HepG2 (cell line): ENCODE measurements around the gene CNTFR. TPM values are rescaled to one million over a fixed set of nuclear protein-coding genes. Genes with fewer than 3 reads are reported as not detected.
A peak's percentile ranks its signal among the peaks of the same experiment; 100 is the strongest.

Experiments used
- CBX1 ChIP-seq: IDR thresholded peaks from one replicate; pipeline ENCODE4 v1.6.1; 2016; ENCODE audit warnings: antibody characterized with exemption, low read depth
- EED ChIP-seq: sonication (generic); formaldehyde crosslinking; IDR thresholded peaks from 2 replicates; pipeline ENCODE4 v1.5.0; 2020; ENCODE audit warnings: mild to moderate bottlenecking, missing genetic modification reagents
- JARID2 ChIP-seq: sonication (generic); formaldehyde crosslinking; IDR thresholded peaks from 2 replicates; pipeline ENCODE4 v1.8.1; 2023; ENCODE audit warnings: missing genetic modification reagents, inconsistent platforms; ENCODE audit not compliant: insufficient replicate concordance
- LRRFIP1 ChIP-seq: sonication (generic); formaldehyde crosslinking; conservative IDR thresholded peaks from 2 replicates; pipeline ENCODE4 v1.4.0; 2020; ENCODE audit warnings: missing genetic modification reagents
- MED1 ChIP-seq: sonication (generic); formaldehyde crosslinking; IDR thresholded peaks from 2 replicates; pipeline ENCODE4 v1.4.0; 2020; ENCODE audit warnings: missing genetic modification reagents
- MEF2D ChIP-seq: sonication (generic); formaldehyde crosslinking; IDR thresholded peaks from 2 replicates; pipeline ENCODE4 v1.5.1; 2020; ENCODE audit warnings: mild to moderate bottlenecking, missing genetic modification reagents
- MTA1 ChIP-seq: sonication (generic); formaldehyde crosslinking; IDR thresholded peaks from 2 replicates; pipeline ENCODE4 v1.4.0; 2020; ENCODE audit warnings: missing genetic modification reagents, mild to moderate bottlenecking, borderline replicate concordance
- MYNN ChIP-seq: sonication (generic); formaldehyde crosslinking; IDR thresholded peaks from 2 replicates; pipeline ENCODE4 v1.4.0; 2020; ENCODE audit warnings: mild to moderate bottlenecking, low read depth, missing genetic modification reagents
- NFIC ChIP-seq: IDR thresholded peaks from 2 replicates; pipeline ENCODE4 v1.6.1; 2012; ENCODE audit warnings: mild to moderate bottlenecking, low read length, inconsistent platforms
- POLR2A ChIP-seq, 2 experiments: IDR thresholded peaks; 2 replicates each; pipeline ENCODE4 v1.6.1; 2011; ENCODE audit warnings: low read depth in 2 of 2, low read length in 2 of 2, mild to moderate bottlenecking in 1 of 2, moderate library complexity in 1 of 2; ENCODE audit not compliant: insufficient read depth in 1 of 2
- PRMT3 ChIP-seq: sonication (generic); formaldehyde crosslinking; IDR thresholded peaks from 2 replicates; pipeline ENCODE4 v1.8.1; 2022; ENCODE audit warnings: low read depth, mild to moderate bottlenecking, moderate library complexity, missing genetic modification reagents, borderline replicate concordance
- RBM22 ChIP-seq: fragments of 200-400 bp; formaldehyde crosslinking; optimal IDR thresholded peaks from 2 replicates; pipeline ENCODE3; 2017; ENCODE audit warnings: mild to moderate bottlenecking, low read length, moderate library complexity
- SKIL ChIP-seq: sonication (generic); formaldehyde crosslinking; IDR thresholded peaks from 2 replicates; pipeline ENCODE4 v1.8.0; 2022; ENCODE audit warnings: missing genetic modification reagents, mild to moderate bottlenecking, moderate library complexity, borderline replicate concordance
- SMAD9 ChIP-seq: sonication (generic); formaldehyde crosslinking; IDR thresholded peaks from 2 replicates; pipeline ENCODE4 v1.5.1; 2020; ENCODE audit warnings: mild to moderate bottlenecking, missing genetic modification reagents
- SYNCRIP ChIP-seq: fragments of 200-400 bp; formaldehyde crosslinking; IDR thresholded peaks from 2 replicates; pipeline ENCODE4 v1.6.1; 2018; ENCODE audit warnings: mild to moderate bottlenecking, low read depth, low read length; ENCODE audit not compliant: insufficient read depth
- TP53 ChIP-seq: sonication (generic); formaldehyde crosslinking; conservative IDR thresholded peaks from 2 replicates; pipeline ENCODE4 v1.4.0; 2020; ENCODE audit warnings: missing genetic modification reagents
- ZFP37 ChIP-seq: sonication (generic); formaldehyde crosslinking; IDR thresholded peaks from 2 replicates; pipeline ENCODE4 v1.4.0; 2020; ENCODE audit warnings: missing genetic modification reagents, borderline replicate concordance
- ZMYM4 ChIP-seq: sonication (generic); formaldehyde crosslinking; IDR thresholded peaks from 2 replicates; pipeline ENCODE4 v1.8.1; 2023; ENCODE audit warnings: mild to moderate bottlenecking, missing genetic modification reagents
- ZNF18 ChIP-seq: sonication (generic); formaldehyde crosslinking; IDR thresholded peaks from 2 replicates; pipeline ENCODE4 v1.8.0; 2022; ENCODE audit warnings: mild to moderate bottlenecking, missing genetic modification reagents; ENCODE audit not compliant: insufficient replicate concordance
- ZNF460 ChIP-seq: sonication (generic); formaldehyde crosslinking; IDR thresholded peaks from 2 replicates; pipeline ENCODE4 v1.5.1; 2020; ENCODE audit warnings: missing genetic modification reagents, mild to moderate bottlenecking, borderline replicate concordance
- polyA plus RNA-seq, 8 experiments: library from polyadenylated mRNA; depleted of rRNA in 3 of 8; stranded (reverse) in 7 of 8; unstranded in 1 of 8; fragments of >200 nt; fragmentation: Illumina TruSeq in 4 of 8; extraction: Trizol in 4 of 8; gene quantifications; 2 replicates each; pipeline versions ENCODE4 v1.2.1 to v1.2.3, GENCODE V29; 2011 to 2016; ENCODE audit warnings: low read depth in 4 of 8, missing spikeins in 1 of 8, mixed read lengths in 1 of 8; ENCODE audit not compliant: insufficient read depth in 1 of 8
- total RNA-seq, 5 experiments: library from RNA; depleted of rRNA; stranded (reverse); fragments of >200 nt; fragmentation: Illumina TruSeq; extraction: Trizol; gene quantifications; 2 replicates each; pipeline ENCODE4 v1.2.3, GENCODE V29; 2016; ENCODE audit warnings: low read depth in 1 of 5
- TF ChIP-seq, protein P1 (sequence below): IDR thresholded peaks from 2 replicates; pipeline ENCODE4 v1.6.1; 2016; ENCODE audit warnings: mild to moderate bottlenecking

CNTFR gene
- total and polyA plus RNA-seq, 2 of the 13 experiments (the other 11 are each of a cell fraction or from before 2014, with no cell fraction given), result not detected

GRCh38 chr9:34611811-34612787 is 22.6 kb upstream of the CNTFR start, which contains the start of gene RPP25L (continued):
- no peak for TF ChIP-seq ZMYM4
- no peak for TF ChIP-seq SYNCRIP
- 0 out of 2 replicates have a peak, but pooled peaks have one; percentile 25 for TF ChIP-seq EED (CRISPR knock-in tag)
- no peak for TF ChIP-seq MYNN (CRISPR knock-in tag)
- no peak for TF ChIP-seq ZFP37
- no peak for TF ChIP-seq ZNF460 (CRISPR knock-in tag)
- TF ChIP-seq RBM22, result peak; percentile 14
- TF ChIP-seq LRRFIP1 (CRISPR knock-in tag), result no peak
- TF ChIP-seq SKIL (CRISPR knock-in tag), result no peak
- TF ChIP-seq MED1 (CRISPR knock-in tag), result peak; percentile 24; the same call in 1 of the 2 replicates
- TF ChIP-seq MEF2D (CRISPR knock-in tag), result no peak
- peak; percentile 17 for TF ChIP-seq ZNF18
- TF ChIP-seq SMAD9 (CRISPR knock-in tag), result no peak
- TF ChIP-seq PRMT3 (CRISPR knock-in tag), result no peak
- no peak for TF ChIP-seq TP53 (CRISPR knock-in tag)
- TF ChIP-seq MTA1 (CRISPR knock-in tag), result no peak
- peak; percentile 82 to 97 for TF ChIP-seq POLR2A (IDR thresholded peaks at IDR 0.05; ENCODE audit: insufficient read depth in 1 of 2, low read depth in 2 of 2, low read length in 2 of 2)
- TF ChIP-seq NFIC, result no peak
- no peak for TF ChIP-seq CBX1
- TF ChIP-seq, protein P1, sequence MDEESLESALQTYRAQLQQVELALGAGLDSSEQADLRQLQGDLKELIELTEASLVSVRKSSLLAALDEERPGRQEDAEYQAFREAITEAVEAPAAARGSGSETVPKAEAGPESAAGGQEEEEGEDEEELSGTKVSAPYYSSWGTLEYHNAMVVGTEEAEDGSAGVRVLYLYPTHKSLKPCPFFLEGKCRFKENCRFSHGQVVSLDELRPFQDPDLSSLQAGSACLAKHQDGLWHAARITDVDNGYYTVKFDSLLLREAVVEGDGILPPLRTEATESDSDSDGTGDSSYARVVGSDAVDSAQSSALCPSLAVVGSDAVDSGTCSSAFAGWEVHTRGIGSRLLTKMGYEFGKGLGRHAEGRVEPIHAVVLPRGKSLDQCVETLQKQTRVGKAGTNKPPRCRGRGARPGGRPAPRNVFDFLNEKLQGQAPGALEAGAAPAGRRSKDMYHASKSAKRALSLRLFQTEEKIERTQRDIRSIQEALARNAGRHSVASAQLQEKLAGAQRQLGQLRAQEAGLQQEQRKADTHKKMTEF (CRISPR knock-in tag), result peak; percentile 73; the same call in 1 of the 2 replicates
- no peak for TF ChIP-seq JARID2 (CRISPR knock-in tag)
